Measurements from ENCODE around the gene STARD4. TPM values are rescaled to one million over a fixed set of nuclear protein-coding genes. Genes with fewer than 3 reads are reported as not detected.

Gene STARD4
- total RNA-seq, 2 experiments from 2014 or later: 14.9 to 15.2 TPM

- H3K27ac ChIP-seq (ENCODE audit: low read depth in 1 of 2, low read length in 2 of 2): no peak overlapping the region
- H3K27me3 ChIP-seq (ENCODE audit: control insufficient read depth in 1 of 2, insufficient read depth in 2 of 2, low read length in 2 of 2): no peaks in the 10 kb centered on the region
- peaks cover 54% of the 10 kb centered on the region for H3K36me3 ChIP-seq (ENCODE audit: insufficient read depth, low read length)
- POLR2A ChIA-PET: no interaction called here
- H3K9me3 ChIP-seq (ENCODE audit: control insufficient read depth in 1 of 2, insufficient read depth in 1 of 2, low read length in 2 of 2): no peaks in the 10 kb centered on the region
- no peak for DNase-seq
- peaks cover 38% of the 10 kb centered on the region for H3K4me1 Mint-ChIP-seq (ENCODE audit: low read depth)
- ATAC-seq (ENCODE audit: poor library complexity): no peak
- TF ChIP-seq CTCF (IDR thresholded peaks at IDR 0.05): no peak
- intact Hi-C loops (cut with DNase I, micrococcal nuclease): no loop called here
- no peak overlapping the region for H3K4me3 Mint-ChIP-seq
- H3K4me3 ChIP-seq (ENCODE audit: low read length): no peak overlapping the region
- H3K9me3 Mint-ChIP-seq: no peaks in the 10 kb centered on the region
- no peaks in the 10 kb centered on the region for H3K4me1 ChIP-seq (ENCODE audit: insufficient read depth, low read length)
- CTCF ChIA-PET: interaction anchor here (1.2 kb wide), 1 partner anchor 9 kb away, joined by 3 read pairs; no protein-coding TSS in a partner anchor
- H3K27ac Mint-ChIP-seq: peak overlapping the region; percentile 52
- H3K27me3 Mint-ChIP-seq: no peaks in the 10 kb centered on the region
- peaks cover 87% of the 10 kb centered on the region for H3K36me3 Mint-ChIP-seq (ENCODE audit: low read depth)
These were observed 57.6 kb downstream of the STARD4 start for GRCh38 chr5:111454776-111455175.

- intact Hi-C loops (cut with DNase I, micrococcal nuclease): no loop called here
- POLR2A ChIA-PET: no interaction called here
- TF ChIP-seq CTCF (IDR thresholded peaks at IDR 0.05): no peak
- ATAC-seq (ENCODE audit: poor library complexity): no peak
- no peak overlapping the region for H3K27ac ChIP-seq (ENCODE audit: low read depth in 1 of 2, low read length in 2 of 2)
- no peak for DNase-seq
- Mint-ChIP-seq H3K4me1 (ENCODE audit: low read depth) (peaks cover 41% of the 10 kb centered on the region), H3K27ac (peak overlapping the region; percentile 52), H3K36me3 (ENCODE audit: low read depth) (peaks cover 87% of the 10 kb centered on the region), H3K9me3 (no peaks in the 10 kb centered on the region), H3K27me3 (no peaks in the 10 kb centered on the region), H3K4me3 (no peak overlapping the region)
- CTCF ChIA-PET: interaction anchor here (1.2 kb wide), 1 partner anchor 8 kb away, joined by 3 read pairs; no protein-coding TSS in a partner anchor
- no peaks in the 10 kb centered on the region for H3K9me3 ChIP-seq (ENCODE audit: control insufficient read depth in 1 of 2, insufficient read depth in 1 of 2, low read length in 2 of 2)
- peaks cover 55% of the 10 kb centered on the region for H3K36me3 ChIP-seq (ENCODE audit: insufficient read depth, low read length)
- no peaks in the 10 kb centered on the region for H3K27me3 ChIP-seq (ENCODE audit: control insufficient read depth in 1 of 2, insufficient read depth in 2 of 2, low read length in 2 of 2)
- no peak overlapping the region for H3K4me3 ChIP-seq (ENCODE audit: low read length)
- H3K4me1 ChIP-seq (ENCODE audit: insufficient read depth, low read length): no peaks in the 10 kb centered on the region
These were observed 58.1 kb downstream of the STARD4 start for GRCh38 chr5:111454198-111454622.

GRCh38 chr5:111453747-111454146 lies 58.6 kb downstream of the STARD4 start:
- Histone ChIP-seq H3K36me3 (ENCODE audit: insufficient read depth, low read length) (peaks cover 56% of the 10 kb centered on the region), H3K27me3 (ENCODE audit: control insufficient read depth in 1 of 2, insufficient read depth in 2 of 2, low read length in 2 of 2) (no peaks in the 10 kb centered on the region), H3K27ac (ENCODE audit: low read depth in 1 of 2, low read length in 2 of 2) (no peak overlapping the region), H3K4me1 (ENCODE audit: insufficient read depth, low read length) (no peaks in the 10 kb centered on the region), H3K4me3 (ENCODE audit: low read length) (no peak overlapping the region), H3K9me3 (ENCODE audit: control insufficient read depth in 1 of 2, insufficient read depth in 1 of 2, low read length in 2 of 2) (no peaks in the 10 kb centered on the region)
- no peak for ATAC-seq (ENCODE audit: poor library complexity)
- Mint-ChIP-seq H3K27me3 (no peaks in the 10 kb centered on the region), H3K36me3 (ENCODE audit: low read depth) (peaks cover 85% of the 10 kb centered on the region), H3K27ac (peak overlapping the region; percentile 52), H3K4me1 (ENCODE audit: low read depth) (peaks cover 36% of the 10 kb centered on the region), H3K9me3 (no peaks in the 10 kb centered on the region), H3K4me3 (no peak overlapping the region)
- ChIA-PET POLR2A (interaction anchor here (0.7 kb wide), 1 partner anchor 14 kb away, joined by 3 read pairs; no protein-coding TSS in a partner anchor), CTCF (no interaction called here)
- TF ChIP-seq CTCF (IDR thresholded peaks at IDR 0.05): no peak
- intact Hi-C loops (cut with DNase I, micrococcal nuclease): no loop called here
- DNase-seq: no peak

All from CD4-positive, alpha-beta T cell (primary cell).